ENCODE data around the gene CFL1.

CFL1 gene

GRCh38 chr11:65855927-65856363, 2.0 kb downstream of the CFL1 start:
- Histone ChIP-seq H3K27ac (ENCODE audit: low read depth, low read length) (no peak overlapping the region), H3K9me2 (replicated peaks; ENCODE audit: control insufficient read depth, low read length) (no peaks in the 10 kb centered on the region), H4K20me1 (ENCODE audit: control insufficient read depth, insufficient read depth, low read depth, low read length) (peaks cover 20% of the 10 kb centered on the region), H3K4me2 (ENCODE audit: low read length) (peak overlapping the region; percentile 80), H3K27me3 (ENCODE audit: control insufficient read depth, low read length) (no peaks in the 10 kb centered on the region), H3K4me1 (ENCODE audit: control insufficient read depth, low read length) (peaks cover 18% of the 10 kb centered on the region), H3K79me2 (ENCODE audit: control insufficient read depth, low read length) (peaks cover 41% of the 10 kb centered on the region), H3K9me3 (ENCODE audit: control insufficient read depth, insufficient read depth, low read length) (peaks cover 5% of the 10 kb centered on the region; the same call in 1 of the 2 replicates), H3K4me3 (ENCODE audit: low read length) (peak overlapping the region; percentile 88), H3F3A (ENCODE audit: control insufficient read depth, insufficient read depth) (peaks cover 31% of the 10 kb centered on the region), H3K36me3 (ENCODE audit: control insufficient read depth, low read length) (peaks cover 68% of the 10 kb centered on the region)
- TF ChIP-seq EZH2phosphoT487 (IDR thresholded peaks at IDR 0.05; ENCODE audit: borderline replicate concordance, low read length) (no peak), CTCF (IDR thresholded peaks at IDR 0.05; ENCODE audit: low read depth, low read length, poor library complexity, severe bottlenecking) (no peak)

- H3K4me3 ChIP-seq (ENCODE audit: low read length) = no peak overlapping the region
- peaks cover 32% of the 10 kb centered on the region for H3F3A ChIP-seq (ENCODE audit: control insufficient read depth, insufficient read depth)
Observed at GRCh38 chr11:65854852-65855837, 2.8 kb downstream of the CFL1 start.

GRCh38 chr11:65854161-65854592, 3.8 kb downstream of the CFL1 start:
- Histone ChIP-seq H3K9me2 (replicated peaks; ENCODE audit: control insufficient read depth, low read length) (no peaks in the 10 kb centered on the region), H3F3A (ENCODE audit: control insufficient read depth, insufficient read depth) (peaks cover 32% of the 10 kb centered on the region), H3K4me1 (ENCODE audit: control insufficient read depth, low read length) (peaks cover 13% of the 10 kb centered on the region), H3K4me3 (ENCODE audit: low read length) (no peak overlapping the region), H3K4me2 (ENCODE audit: low read length) (no peak overlapping the region), H4K20me1 (ENCODE audit: control insufficient read depth, insufficient read depth, low read depth, low read length) (peaks cover 20% of the 10 kb centered on the region), H3K36me3 (ENCODE audit: control insufficient read depth, low read length) (peaks cover 65% of the 10 kb centered on the region), H3K9me3 (ENCODE audit: control insufficient read depth, insufficient read depth, low read length) (peaks cover 5% of the 10 kb centered on the region; the same call in 1 of the 2 replicates), H3K27me3 (ENCODE audit: control insufficient read depth, low read length) (no peaks in the 10 kb centered on the region), H3K79me2 (ENCODE audit: control insufficient read depth, low read length) (peaks cover 38% of the 10 kb centered on the region), H3K27ac (ENCODE audit: low read depth, low read length) (no peak overlapping the region)
- no peak for TF ChIP-seq CTCF (IDR thresholded peaks at IDR 0.05; ENCODE audit: low read depth, low read length, poor library complexity, severe bottlenecking)
- no peak for TF ChIP-seq EZH2phosphoT487 (IDR thresholded peaks at IDR 0.05; ENCODE audit: borderline replicate concordance, low read length)

More at GRCh38 chr11:65854852-65855837, 2.8 kb downstream of the CFL1 start:
- Histone ChIP-seq H3K79me2 (ENCODE audit: control insufficient read depth, low read length) (peaks cover 38% of the 10 kb centered on the region), H3K27ac (ENCODE audit: low read depth, low read length) (no peak overlapping the region), H3K9me2 (replicated peaks; ENCODE audit: control insufficient read depth, low read length) (no peaks in the 10 kb centered on the region), H3K4me1 (ENCODE audit: control insufficient read depth, low read length) (peaks cover 18% of the 10 kb centered on the region), H3K27me3 (ENCODE audit: control insufficient read depth, low read length) (no peaks in the 10 kb centered on the region), H4K20me1 (ENCODE audit: control insufficient read depth, insufficient read depth, low read depth, low read length) (peaks cover 20% of the 10 kb centered on the region), H3K36me3 (ENCODE audit: control insufficient read depth, low read length) (peaks cover 65% of the 10 kb centered on the region), H3K9me3 (ENCODE audit: control insufficient read depth, insufficient read depth, low read length) (peaks cover 5% of the 10 kb centered on the region; the same call in 1 of the 2 replicates), H3K4me2 (ENCODE audit: low read length) (no peak overlapping the region)
- TF ChIP-seq CTCF (IDR thresholded peaks at IDR 0.05; ENCODE audit: low read depth, low read length, poor library complexity, severe bottlenecking) (no peak), EZH2phosphoT487 (IDR thresholded peaks at IDR 0.05; ENCODE audit: borderline replicate concordance, low read length) (no peak)
